Nephron (organoid): Measurements from ENCODE around the gene BCAS3.
A peak's percentile ranks its signal among the peaks of the same experiment; 100 is the strongest.

Experiments used
- H3K27ac Mint-ChIP-seq, 3 experiments: 2 replicates each; pipeline ENCODE4 v1.8.0; 2020; ENCODE audit warnings: mixed read lengths in 3 of 3, mild to moderate bottlenecking in 2 of 3, moderate library complexity in 1 of 3
- H3K27me3 Mint-ChIP-seq: 2 replicates; pipeline ENCODE4 v1.8.0; 2021; ENCODE audit warnings: low read depth, mild to moderate bottlenecking, moderate library complexity, mixed read lengths
- H3K36me3 Mint-ChIP-seq: 2 replicates; pipeline ENCODE4 v1.8.0; 2020; ENCODE audit warnings: low read depth, mixed read lengths
- H3K4me1 Mint-ChIP-seq: 2 replicates; pipeline ENCODE4 v1.8.0; 2020; ENCODE audit warnings: mixed read lengths
- H3K4me3 Mint-ChIP-seq, 3 experiments: 2 replicates each; pipeline ENCODE4 v1.8.0; 2020; ENCODE audit warnings: mild to moderate bottlenecking in 3 of 3, mixed read lengths in 3 of 3, moderate library complexity in 2 of 3
- H3K9me3 Mint-ChIP-seq: 2 replicates; pipeline ENCODE4 v1.8.0; 2020; ENCODE audit warnings: mixed read lengths
- CTCF ChIP-seq, 3 experiments: fragments of 200-600 bp; sonication (generic); IDR thresholded peaks; one replicate each; pipeline ENCODE4 v1.5.0; 2021; ENCODE audit warnings: antibody characterized with exemption in 3 of 3; ENCODE audit not compliant: unreplicated experiment in 3 of 3

BCAS3 gene

GRCh38 chr17:61187038-61187437, 509.4 kb downstream of the BCAS3 start:
- Mint-ChIP-seq H3K4me3 (no peak overlapping the region), H3K27me3 (no peaks in the 10 kb centered on the region), H3K36me3 (peaks cover 14% of the 10 kb centered on the region), H3K27ac (no peak overlapping the region), H3K9me3 (peaks cover 9% of the 10 kb centered on the region), H3K4me1 (peaks cover 12% of the 10 kb centered on the region)
- TF ChIP-seq CTCF (IDR thresholded peaks at IDR 0.05; ENCODE audit: unreplicated experiment in 3 of 3), result no peak

DNA sequence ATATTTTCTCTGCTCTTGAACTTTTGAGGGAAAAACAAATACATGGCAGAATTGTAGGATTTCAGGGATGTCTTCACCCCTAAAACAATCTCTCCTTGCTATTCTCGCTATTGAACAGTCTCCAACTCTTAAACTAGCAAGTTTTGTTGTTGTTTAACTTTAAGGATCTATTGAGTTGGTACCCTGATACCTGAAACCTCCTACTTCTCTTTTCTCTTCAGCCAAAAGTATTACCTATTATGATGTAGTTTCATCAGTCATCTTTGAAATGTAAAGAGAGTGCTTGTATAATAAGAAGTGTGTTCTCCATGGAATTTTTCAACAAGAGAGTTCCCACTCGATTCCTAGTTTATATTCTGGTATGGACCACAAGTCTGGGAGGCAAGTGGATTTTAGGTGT, 510.4 kb downstream of the BCAS3 start:
- Mint-ChIP-seq H3K36me3 (peaks cover 9% of the 10 kb centered on the region), H3K27ac (no peak overlapping the region), H3K4me1 (peaks cover 12% of the 10 kb centered on the region), H3K27me3 (no peaks in the 10 kb centered on the region), H3K4me3 (no peak overlapping the region), H3K9me3 (peaks cover 12% of the 10 kb centered on the region)
- TF ChIP-seq CTCF (IDR thresholded peaks at IDR 0.05; ENCODE audit: unreplicated experiment in 3 of 3), result no peak

- TF ChIP-seq CTCF (IDR thresholded peaks at IDR 0.05; ENCODE audit: unreplicated experiment in 3 of 3), result no peak
- Mint-ChIP-seq H3K9me3 (peaks cover 12% of the 10 kb centered on the region), H3K4me1 (peaks cover 12% of the 10 kb centered on the region), H3K36me3 (peaks cover 12% of the 10 kb centered on the region), H3K27me3 (no peaks in the 10 kb centered on the region), H3K4me3 (no peak overlapping the region), H3K27ac (no peak overlapping the region)
Observed at GRCh38 chr17:61189968-61190367, 512.3 kb downstream of the BCAS3 start.

DNA sequence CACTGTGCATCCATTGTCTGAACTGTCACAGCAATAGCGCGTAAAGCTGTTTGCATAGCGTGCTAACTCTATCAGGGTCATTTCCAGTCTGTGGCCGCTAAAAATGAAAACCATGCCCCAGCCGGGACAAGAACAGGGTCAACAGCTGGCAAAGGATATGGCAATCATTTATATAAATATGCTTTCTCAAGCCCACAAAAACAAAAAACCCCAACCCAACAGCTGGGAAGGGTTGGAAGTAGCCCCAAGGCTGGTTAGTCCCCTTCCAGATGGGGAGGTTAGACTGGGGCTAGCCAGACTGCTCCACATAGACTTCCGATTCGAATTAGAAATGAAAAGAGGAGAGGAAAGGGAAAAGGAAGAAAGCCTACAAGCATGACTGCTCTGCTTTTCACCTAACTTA, 518.7 kb downstream of the BCAS3 start:
- H3K27me3 Mint-ChIP-seq, result no peaks in the 10 kb centered on the region

GRCh38 chr17:61196799-61197198, 519.1 kb downstream of the BCAS3 start:
- TF ChIP-seq CTCF (IDR thresholded peaks at IDR 0.05; ENCODE audit: unreplicated experiment in 3 of 3), result no peak
- Mint-ChIP-seq H3K27me3 (no peaks in the 10 kb centered on the region), H3K9me3 (peaks cover 3% of the 10 kb centered on the region), H3K4me1 (peaks cover 44% of the 10 kb centered on the region), H3K36me3 (peaks cover 3% of the 10 kb centered on the region), H3K27ac (peak overlapping the region; percentile 78 to 85 (median 83)), H3K4me3 (no peak overlapping the region)

More for the DNA sequence above, 518.7 kb downstream of the BCAS3 start:
- H3K4me1 Mint-ChIP-seq, result peaks cover 41% of the 10 kb centered on the region
- H3K27ac Mint-ChIP-seq, result peak overlapping the region; percentile 78 to 85 (median 83)
- peaks cover 7% of the 10 kb centered on the region for H3K9me3 Mint-ChIP-seq
- H3K36me3 Mint-ChIP-seq, result peaks cover 3% of the 10 kb centered on the region
- TF ChIP-seq CTCF (IDR thresholded peaks at IDR 0.05; ENCODE audit: unreplicated experiment in 3 of 3), result no peak
- peak overlapping the region in 2 of 3 experiments; percentile 11 to 29 for H3K4me3 Mint-ChIP-seq
